ENCODE results near the gene CACNA1B. TPM values are rescaled to one million over a fixed set of nuclear protein-coding genes. Genes with fewer than 3 reads are reported as not detected.
"Not testable (repeated sequence)": the region's sequence is repeated elsewhere in the genome, so short reads cannot be mapped to it uniquely, and the experiment has no call there.

CACNA1B gene
- total and polyA plus RNA-seq, 2 donors (not counting 1 experiment from before 2014, with no cell fraction given): 0.01 to 0.17 TPM

GRCh38 chr9:138104251-138105122 is 226.9 kb downstream of the CACNA1B start:
- Histone ChIP-seq H3K4me2 (ENCODE audit: extremely low read depth, insufficient read depth, low read length) (no peak overlapping the region), H3K9me3 (ENCODE audit: control insufficient read depth, insufficient read depth, low read depth, low read length) (no peaks in the 10 kb centered on the region), H3K4me1 (ENCODE audit: control insufficient read depth, extremely low read depth, insufficient read depth, low read length) (no peaks in the 10 kb centered on the region), H4K20me1 (ENCODE audit: control insufficient read depth, extremely low read depth, insufficient read depth, low read length) (no peaks in the 10 kb centered on the region), H2AFZ (ENCODE audit: low read length) (no peak overlapping the region), H3K4me3 (replicated peaks in 1 of 4; ENCODE audit: control extremely low read depth in 1 of 4, insufficient read depth in 1 of 4, low read depth in 3 of 4, low read length in 4 of 4) (no peak overlapping the region), H3K36me3 (ENCODE audit: control insufficient read depth, insufficient read depth, low read length) (no peaks in the 10 kb centered on the region), H3K27ac (ENCODE audit: insufficient read depth, low read length) (no peak overlapping the region), H3K27me3 (ENCODE audit: control insufficient read depth, insufficient read depth, low read length) (no peaks in the 10 kb centered on the region), H3K9ac (ENCODE audit: insufficient read depth, low read length) (no peak overlapping the region), H3K79me2 (ENCODE audit: control insufficient read depth, insufficient read depth, low read length) (no peaks in the 10 kb centered on the region)
- no peak for DNase-seq (ENCODE audit: low read depth in 2 of 2)
- no peak for TF ChIP-seq CTCF (conservative IDR thresholded peaks at IDR 0.05 in 1 of 2, IDR thresholded peaks at IDR 0.05 in 1 of 2; ENCODE audit: low read depth in 1 of 2, low read length in 2 of 2)
- no peak for TF ChIP-seq EZH2 (IDR thresholded peaks at IDR 0.05; ENCODE audit: low read length, missing control alignments)

- TF ChIP-seq EZH2 (IDR thresholded peaks at IDR 0.05; ENCODE audit: low read length, missing control alignments) (no peak), CTCF (conservative IDR thresholded peaks at IDR 0.05 in 1 of 2, IDR thresholded peaks at IDR 0.05 in 1 of 2; ENCODE audit: low read depth in 1 of 2, low read length in 2 of 2) (no peak)
- Histone ChIP-seq H3K36me3 (ENCODE audit: control insufficient read depth, insufficient read depth, low read length) (no peaks in the 10 kb centered on the region), H2AFZ (ENCODE audit: low read length) (no peak overlapping the region), H3K4me1 (ENCODE audit: control insufficient read depth, extremely low read depth, insufficient read depth, low read length) (no peaks in the 10 kb centered on the region), H3K9ac (ENCODE audit: insufficient read depth, low read length) (no peak overlapping the region), H3K27me3 (ENCODE audit: control insufficient read depth, insufficient read depth, low read length) (no peaks in the 10 kb centered on the region), H3K27ac (ENCODE audit: insufficient read depth, low read length) (no peak overlapping the region), H3K9me3 (ENCODE audit: control insufficient read depth, insufficient read depth, low read depth, low read length) (no peaks in the 10 kb centered on the region), H3K4me3 (replicated peaks in 1 of 4; ENCODE audit: control extremely low read depth in 1 of 4, insufficient read depth in 1 of 4, low read depth in 3 of 4, low read length in 4 of 4) (no peak overlapping the region), H4K20me1 (ENCODE audit: control insufficient read depth, extremely low read depth, insufficient read depth, low read length) (no peaks in the 10 kb centered on the region), H3K79me2 (ENCODE audit: control insufficient read depth, insufficient read depth, low read length) (no peaks in the 10 kb centered on the region), H3K4me2 (ENCODE audit: extremely low read depth, insufficient read depth, low read length) (no peak overlapping the region)
- no peak for DNase-seq (ENCODE audit: low read depth in 2 of 2)
Observed at GRCh38 chr9:138105123-138105415, 227.5 kb downstream of the CACNA1B start.

GRCh38 chr9:138105561-138106505 is 228.3 kb downstream of the CACNA1B start:
- Histone ChIP-seq H4K20me1 (ENCODE audit: control insufficient read depth, extremely low read depth, insufficient read depth, low read length) (no peaks in the 10 kb centered on the region), H3K9ac (ENCODE audit: insufficient read depth, low read length) (no peak overlapping the region), H3K4me1 (ENCODE audit: control insufficient read depth, extremely low read depth, insufficient read depth, low read length) (no peaks in the 10 kb centered on the region), H3K36me3 (ENCODE audit: control insufficient read depth, insufficient read depth, low read length) (no peaks in the 10 kb centered on the region), H3K4me2 (ENCODE audit: extremely low read depth, insufficient read depth, low read length) (no peak overlapping the region), H3K27ac (ENCODE audit: insufficient read depth, low read length) (no peak overlapping the region), H2AFZ (ENCODE audit: low read length) (no peak overlapping the region), H3K9me3 (ENCODE audit: control insufficient read depth, insufficient read depth, low read depth, low read length) (no peaks in the 10 kb centered on the region), H3K4me3 (replicated peaks in 1 of 4; ENCODE audit: control extremely low read depth in 1 of 4, insufficient read depth in 1 of 4, low read depth in 3 of 4, low read length in 4 of 4) (no peak overlapping the region), H3K27me3 (ENCODE audit: control insufficient read depth, insufficient read depth, low read length) (no peaks in the 10 kb centered on the region), H3K79me2 (ENCODE audit: control insufficient read depth, insufficient read depth, low read length) (no peaks in the 10 kb centered on the region)
- DNase-seq (ENCODE audit: low read depth in 2 of 2): no peak
- TF ChIP-seq EZH2 (IDR thresholded peaks at IDR 0.05; ENCODE audit: low read length, missing control alignments) (no peak), CTCF (conservative IDR thresholded peaks at IDR 0.05 in 1 of 2, IDR thresholded peaks at IDR 0.05 in 1 of 2; ENCODE audit: low read depth in 1 of 2, low read length in 2 of 2) (no peak)

- not testable (repeated sequence) for H4K20me1 ChIP-seq (ENCODE audit: control insufficient read depth, extremely low read depth, insufficient read depth, low read length); H3K27me3 ChIP-seq (ENCODE audit: control insufficient read depth, insufficient read depth, low read length); H3K36me3 ChIP-seq (ENCODE audit: control insufficient read depth, insufficient read depth, low read length); H3K4me1 ChIP-seq (ENCODE audit: control insufficient read depth, extremely low read depth, insufficient read depth, low read length); H3K9me3 ChIP-seq (ENCODE audit: control insufficient read depth, insufficient read depth, low read depth, low read length); H3K4me3 ChIP-seq (replicated peaks in 1 of 4; ENCODE audit: control extremely low read depth in 1 of 4, insufficient read depth in 1 of 4, low read depth in 3 of 4, low read length in 4 of 4); H3K9ac ChIP-seq (ENCODE audit: insufficient read depth, low read length); H3K4me2 ChIP-seq (ENCODE audit: extremely low read depth, insufficient read depth, low read length); H3K79me2 ChIP-seq (ENCODE audit: control insufficient read depth, insufficient read depth, low read length); DNase-seq (ENCODE audit: low read depth in 2 of 2); H2AFZ ChIP-seq (ENCODE audit: low read length); H3K27ac ChIP-seq (ENCODE audit: insufficient read depth, low read length)
Observed at GRCh38 chr9:138107039-138107438, 229.5 kb downstream of the CACNA1B start.

Data from fibroblast of lung (primary cell).